Cardiac fibroblast (primary cell): ENCODE data around the gene HEPH.

Experiments used
- DNase-seq, 2 donors: peaks; one replicate each; pipeline versions ENCODE4 v3.0.0 to v3.0.0-alpha.2; 2010; ENCODE audit warnings: low read depth in 2 of 2
- H3K4me3 ChIP-seq, 2 donors: replicated peaks in 1 of 2; 1 replicate in 1 of 2; 2 replicates in 1 of 2; pipeline ENCODE4 v1.5.1; 2011; ENCODE audit warnings: low read depth in 2 of 2, low read length in 2 of 2, mild to moderate bottlenecking in 2 of 2, moderate library complexity in 1 of 2
- CTCF ChIP-seq: IDR thresholded peaks from one replicate; pipeline ENCODE4 v1.5.1; 2011; ENCODE audit warnings: low read depth, mild to moderate bottlenecking, low read length, inconsistent platforms

The HEPH gene

GRCh38 chrX:66166671-66167070, 2.6 kb downstream of the HEPH start:
- no peak overlapping the region for H3K4me3 ChIP-seq
- no peak for DNase-seq
- TF ChIP-seq CTCF: no peak

- no peak for TF ChIP-seq CTCF
- H3K4me3 ChIP-seq: no peak overlapping the region
- DNase-seq: no peak
Measured at GRCh38 chrX:66167431-66167830, 3.4 kb downstream of the HEPH start.

GRCh38 chrX:66176134-66176533, 12.1 kb downstream of the HEPH start:
- no peak overlapping the region for H3K4me3 ChIP-seq
- DNase-seq: no peak
- no peak for TF ChIP-seq CTCF

GRCh38 chrX:66191563-66191962, 27.5 kb downstream of the HEPH start:
- no peak for DNase-seq
- no peak for TF ChIP-seq CTCF

GRCh38 chrX:66193821-66194220, 29.8 kb downstream of the HEPH start:
- no peak for TF ChIP-seq CTCF
- DNase-seq: no peak
- H3K4me3 ChIP-seq: no peak overlapping the region

More at GRCh38 chrX:66191563-66191962, 27.5 kb downstream of the HEPH start:
- no peak overlapping the region for H3K4me3 ChIP-seq

- TF ChIP-seq CTCF: no peak
- no peak overlapping the region for H3K4me3 ChIP-seq
- DNase-seq: no peak
Measured at GRCh38 chrX:66200050-66200664, 36.1 kb downstream of the HEPH start.
